Measurements from ENCODE around the gene CAMK2A. TPM values are rescaled to one million over a fixed set of nuclear protein-coding genes. Genes with fewer than 3 reads are reported as not detected.

The CAMK2A gene
- total RNA-seq, 1 donor from 2014 or later: 1.1 TPM

- TF ChIP-seq, protein P1, sequence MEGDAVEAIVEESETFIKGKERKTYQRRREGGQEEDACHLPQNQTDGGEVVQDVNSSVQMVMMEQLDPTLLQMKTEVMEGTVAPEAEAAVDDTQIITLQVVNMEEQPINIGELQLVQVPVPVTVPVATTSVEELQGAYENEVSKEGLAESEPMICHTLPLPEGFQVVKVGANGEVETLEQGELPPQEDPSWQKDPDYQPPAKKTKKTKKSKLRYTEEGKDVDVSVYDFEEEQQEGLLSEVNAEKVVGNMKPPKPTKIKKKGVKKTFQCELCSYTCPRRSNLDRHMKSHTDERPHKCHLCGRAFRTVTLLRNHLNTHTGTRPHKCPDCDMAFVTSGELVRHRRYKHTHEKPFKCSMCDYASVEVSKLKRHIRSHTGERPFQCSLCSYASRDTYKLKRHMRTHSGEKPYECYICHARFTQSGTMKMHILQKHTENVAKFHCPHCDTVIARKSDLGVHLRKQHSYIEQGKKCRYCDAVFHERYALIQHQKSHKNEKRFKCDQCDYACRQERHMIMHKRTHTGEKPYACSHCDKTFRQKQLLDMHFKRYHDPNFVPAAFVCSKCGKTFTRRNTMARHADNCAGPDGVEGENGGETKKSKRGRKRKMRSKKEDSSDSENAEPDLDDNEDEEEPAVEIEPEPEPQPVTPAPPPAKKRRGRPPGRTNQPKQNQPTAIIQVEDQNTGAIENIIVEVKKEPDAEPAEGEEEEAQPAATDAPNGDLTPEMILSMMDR (IDR thresholded peaks at IDR 0.05; ENCODE audit: unreplicated experiment): no peak
- Mint-ChIP-seq H3K9me3 (ENCODE audit: unreplicated experiment) (no peaks in the 10 kb centered on the region), H3K36me3 (ENCODE audit: low read depth, unreplicated experiment) (no peaks in the 10 kb centered on the region), H3K27ac (ENCODE audit: unreplicated experiment) (no peak overlapping the region), H3K27me3 (ENCODE audit: unreplicated experiment) (peaks cover 9% of the 10 kb centered on the region), H3K4me3 (ENCODE audit: unreplicated experiment) (no peak overlapping the region), H3K4me1 (ENCODE audit: unreplicated experiment) (peaks cover 11% of the 10 kb centered on the region)
- DNase-seq (ENCODE audit: low spot score): no peak
Observed at GRCh38 chr5:150182774-150183173, 106.8 kb downstream of the CAMK2A start.

DNA sequence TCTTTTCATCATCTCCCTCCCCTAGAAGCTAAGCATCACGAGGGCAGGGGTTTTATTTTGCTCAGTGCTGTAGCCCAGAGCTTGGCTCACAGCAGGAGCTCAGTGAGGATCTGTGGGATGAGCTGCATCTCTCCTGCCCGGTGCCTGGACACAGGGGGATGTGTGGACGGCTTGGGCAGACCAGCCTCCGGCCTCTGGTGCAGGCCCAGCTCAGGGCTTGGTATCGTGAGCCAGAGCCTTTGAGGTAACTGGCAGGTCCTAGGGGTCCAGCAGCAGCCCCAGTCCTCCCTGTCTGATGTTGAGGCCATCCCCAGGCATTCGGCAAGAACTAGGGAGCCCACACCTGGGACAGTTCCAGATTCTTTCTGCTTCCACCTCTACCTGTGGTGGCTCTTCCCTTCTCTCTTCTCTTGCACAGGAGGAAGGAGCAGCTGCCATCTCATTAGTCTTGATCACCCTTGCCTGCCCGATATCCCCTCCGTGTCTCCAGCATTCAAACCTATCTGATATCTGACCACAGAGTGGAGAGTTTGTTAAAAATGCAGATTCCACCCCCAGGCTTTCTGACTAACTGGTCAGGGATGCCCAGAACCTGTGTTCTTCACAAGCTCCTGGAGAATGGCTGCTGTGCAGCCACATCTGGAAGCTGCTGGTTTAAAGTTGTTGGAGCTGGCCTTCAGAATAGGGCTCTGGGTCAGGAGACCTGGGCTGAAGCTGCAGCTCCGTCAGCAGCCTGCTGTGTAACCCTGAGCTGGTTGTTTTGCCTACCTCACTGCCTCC lies 107.6 kb downstream of the CAMK2A start:
- TF ChIP-seq, protein P1 (IDR thresholded peaks at IDR 0.05; ENCODE audit: unreplicated experiment): no peak
- H3K27ac Mint-ChIP-seq (ENCODE audit: unreplicated experiment): no peak overlapping the region
- no peaks in the 10 kb centered on the region for H3K36me3 Mint-ChIP-seq (ENCODE audit: low read depth, unreplicated experiment)
- H3K4me1 Mint-ChIP-seq (ENCODE audit: unreplicated experiment): peaks cover 11% of the 10 kb centered on the region
- no peak overlapping the region for H3K4me3 Mint-ChIP-seq (ENCODE audit: unreplicated experiment)
- H3K9me3 Mint-ChIP-seq (ENCODE audit: unreplicated experiment): no peaks in the 10 kb centered on the region
- H3K27me3 Mint-ChIP-seq (ENCODE audit: unreplicated experiment): peaks cover 4% of the 10 kb centered on the region
- DNase-seq (ENCODE audit: low spot score): no peak

GRCh38 chr5:150181027-150181426 lies 108.5 kb downstream of the CAMK2A start:
- TF ChIP-seq, protein P1 (IDR thresholded peaks at IDR 0.05; ENCODE audit: unreplicated experiment): no peak
- Mint-ChIP-seq H3K27ac (ENCODE audit: unreplicated experiment) (no peak overlapping the region), H3K4me3 (ENCODE audit: unreplicated experiment) (no peak overlapping the region), H3K27me3 (ENCODE audit: unreplicated experiment) (peaks cover 3% of the 10 kb centered on the region), H3K9me3 (ENCODE audit: unreplicated experiment) (no peaks in the 10 kb centered on the region), H3K36me3 (ENCODE audit: low read depth, unreplicated experiment) (no peaks in the 10 kb centered on the region), H3K4me1 (ENCODE audit: unreplicated experiment) (peaks cover 15% of the 10 kb centered on the region)
- no peak for DNase-seq (ENCODE audit: low spot score)

DNA sequence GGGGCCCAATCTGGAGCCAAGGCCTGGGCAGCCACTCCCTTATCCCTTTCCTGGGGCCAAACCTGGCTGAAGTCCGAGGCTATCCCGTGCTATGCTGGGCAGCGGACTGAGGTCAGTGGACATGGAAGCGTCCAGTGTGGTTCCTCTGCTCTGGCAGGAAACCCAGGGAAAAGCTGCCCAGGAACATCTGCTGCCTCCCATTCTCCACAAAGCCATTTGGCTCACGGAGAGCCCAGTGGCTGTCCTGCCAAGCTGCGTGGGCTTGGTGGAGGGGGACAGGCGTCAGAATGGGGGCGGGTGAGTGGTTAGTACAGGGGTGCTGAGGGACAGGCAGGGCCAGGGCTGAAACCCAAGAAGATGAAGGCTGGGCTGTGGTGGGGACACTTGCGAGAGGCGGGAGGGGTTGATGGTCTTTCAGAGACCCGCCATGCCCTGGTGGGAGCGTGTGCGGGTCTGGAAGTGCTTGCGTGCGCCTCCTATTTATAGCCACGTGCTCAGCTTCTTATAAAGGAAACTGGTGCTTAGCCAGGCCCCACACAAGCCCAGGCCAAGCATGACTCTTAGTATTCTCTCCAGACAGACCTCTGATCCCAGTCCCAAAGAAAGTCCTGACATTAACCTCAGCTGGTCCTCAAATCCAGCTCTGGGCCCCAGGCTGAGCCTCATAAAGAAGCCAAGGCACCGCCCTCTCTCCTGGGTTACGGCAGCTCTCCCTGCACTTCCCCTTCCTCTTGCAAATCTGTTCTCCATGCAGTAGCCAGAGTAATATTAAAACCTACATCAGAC lies 109.1 kb downstream of the CAMK2A start:
- TF ChIP-seq, protein P1 (IDR thresholded peaks at IDR 0.05; ENCODE audit: unreplicated experiment): no peak
- Mint-ChIP-seq H3K4me1 (ENCODE audit: unreplicated experiment) (peaks cover 15% of the 10 kb centered on the region), H3K27ac (ENCODE audit: unreplicated experiment) (no peak overlapping the region), H3K27me3 (ENCODE audit: unreplicated experiment) (peaks cover 3% of the 10 kb centered on the region), H3K36me3 (ENCODE audit: low read depth, unreplicated experiment) (no peaks in the 10 kb centered on the region), H3K4me3 (ENCODE audit: unreplicated experiment) (no peak overlapping the region), H3K9me3 (ENCODE audit: unreplicated experiment) (no peaks in the 10 kb centered on the region)
- DNase-seq (ENCODE audit: low spot score): no peak
